Activated naive CD4-positive, alpha-beta T cell treated with anti-CD3 and anti-CD28 coated beads, Interleukin-2, amount 10 ng/mL, durations not matched to agents 5 hours and 36 hours (primary cell): ENCODE data around the gene AFM. TPM values are rescaled to one million over a fixed set of nuclear protein-coding genes. Genes with fewer than 3 reads are reported as not detected.

Experiments used
- total RNA-seq, 2 experiments: library from RNA; stranded (reverse); gene quantifications; one replicate each; pipeline ENCODE4 v1.2.3, GENCODE V29; 2021

The AFM gene, protein sequence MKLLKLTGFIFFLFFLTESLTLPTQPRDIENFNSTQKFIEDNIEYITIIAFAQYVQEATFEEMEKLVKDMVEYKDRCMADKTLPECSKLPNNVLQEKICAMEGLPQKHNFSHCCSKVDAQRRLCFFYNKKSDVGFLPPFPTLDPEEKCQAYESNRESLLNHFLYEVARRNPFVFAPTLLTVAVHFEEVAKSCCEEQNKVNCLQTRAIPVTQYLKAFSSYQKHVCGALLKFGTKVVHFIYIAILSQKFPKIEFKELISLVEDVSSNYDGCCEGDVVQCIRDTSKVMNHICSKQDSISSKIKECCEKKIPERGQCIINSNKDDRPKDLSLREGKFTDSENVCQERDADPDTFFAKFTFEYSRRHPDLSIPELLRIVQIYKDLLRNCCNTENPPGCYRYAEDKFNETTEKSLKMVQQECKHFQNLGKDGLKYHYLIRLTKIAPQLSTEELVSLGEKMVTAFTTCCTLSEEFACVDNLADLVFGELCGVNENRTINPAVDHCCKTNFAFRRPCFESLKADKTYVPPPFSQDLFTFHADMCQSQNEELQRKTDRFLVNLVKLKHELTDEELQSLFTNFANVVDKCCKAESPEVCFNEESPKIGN
- not detected for total RNA-seq

DNA sequence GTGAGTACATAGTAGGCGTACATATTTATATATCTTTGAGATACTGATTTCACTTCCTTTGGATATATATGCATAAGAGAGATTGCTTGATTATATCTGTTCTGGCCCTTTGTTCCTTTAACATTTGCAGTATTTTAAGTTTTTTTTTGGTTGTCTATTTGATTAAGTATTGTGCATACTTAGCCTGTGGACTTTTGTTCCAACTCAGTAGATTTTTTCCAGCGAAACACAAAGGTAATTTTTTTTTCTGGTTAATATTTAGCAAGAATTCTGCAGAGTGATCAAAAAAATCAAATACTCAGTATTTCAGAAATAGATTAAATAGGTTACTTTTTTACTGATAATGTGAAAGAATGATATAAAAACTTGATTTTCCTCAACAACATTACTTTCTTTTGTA is at the start of gene AFM:
TSS of gene AFM (plus strand) at position 388 of the 400 bp plus-strand sequence. CDS start 31 bp downstream, outside the sequence.

DNA sequence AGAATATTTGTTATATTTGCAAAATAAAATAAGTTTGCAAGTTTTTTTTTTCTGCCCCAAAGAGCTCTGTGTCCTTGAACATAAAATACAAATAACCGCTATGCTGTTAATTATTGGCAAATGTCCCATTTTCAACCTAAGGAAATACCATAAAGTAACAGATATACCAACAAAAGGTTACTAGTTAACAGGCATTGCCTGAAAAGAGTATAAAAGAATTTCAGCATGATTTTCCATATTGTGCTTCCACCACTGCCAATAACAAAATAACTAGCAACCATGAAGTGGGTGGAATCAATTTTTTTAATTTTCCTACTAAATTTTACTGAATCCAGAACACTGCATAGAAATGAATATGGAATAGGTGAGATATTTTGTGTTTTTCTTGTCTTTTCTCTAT is 45.6 kb upstream of the AFM start, which contains the start of gene AFP:
TSS of gene AFP (plus strand) at position 238 of the 400 bp plus-strand sequence. CDS start at position 280, 42 bp downstream.

Other genes starting within 250 kb of the AFM start
- gene ANKRD17, start 222.9 kb upstream of the AFM start, total RNA-seq, result 10 to 100 TPM; 49.2 to 51.0 TPM
- not detected for gene ALB, start 77.5 kb upstream of the AFM start, total RNA-seq
- gene AFP, start 45.5 kb upstream of the AFM start, total RNA-seq, result not detected
- not detected for gene RASSF6, start 138.7 kb downstream of the AFM start, total RNA-seq